GM06990 (cell line): ENCODE data around the gene TXNRD1.

Experiments used
- DNase-seq: peaks from one replicate; pipeline ENCODE4 v3.0.0-alpha.2; 2011; ENCODE audit not compliant: insufficient read length; ENCODE audit errors: extremely low read depth
- H3K27me3 ChIP-seq: replicated peaks from 2 replicates; pipeline ENCODE4 v1.6.0; 2011; ENCODE audit warnings: low read length; ENCODE audit not compliant: control insufficient read depth, insufficient read depth
- H3K36me3 ChIP-seq: 2 replicates; pipeline ENCODE4 v1.5.1; 2011; ENCODE audit warnings: low read length; ENCODE audit not compliant: control insufficient read depth, insufficient read depth
- H3K4me3 ChIP-seq: replicated peaks from 2 replicates; pipeline ENCODE4 v1.5.1; 2011; ENCODE audit warnings: low read depth, mild to moderate bottlenecking, control low read depth, low read length
- TF ChIP-seq, protein P1 (sequence below): IDR thresholded peaks from 2 replicates; pipeline ENCODE4 v1.5.1; 2011; ENCODE audit warnings: low read length, control low read depth, mild to moderate bottlenecking, inconsistent platforms; ENCODE audit not compliant: insufficient read depth, poor library complexity, severe bottlenecking

The TXNRD1 gene

DNA sequence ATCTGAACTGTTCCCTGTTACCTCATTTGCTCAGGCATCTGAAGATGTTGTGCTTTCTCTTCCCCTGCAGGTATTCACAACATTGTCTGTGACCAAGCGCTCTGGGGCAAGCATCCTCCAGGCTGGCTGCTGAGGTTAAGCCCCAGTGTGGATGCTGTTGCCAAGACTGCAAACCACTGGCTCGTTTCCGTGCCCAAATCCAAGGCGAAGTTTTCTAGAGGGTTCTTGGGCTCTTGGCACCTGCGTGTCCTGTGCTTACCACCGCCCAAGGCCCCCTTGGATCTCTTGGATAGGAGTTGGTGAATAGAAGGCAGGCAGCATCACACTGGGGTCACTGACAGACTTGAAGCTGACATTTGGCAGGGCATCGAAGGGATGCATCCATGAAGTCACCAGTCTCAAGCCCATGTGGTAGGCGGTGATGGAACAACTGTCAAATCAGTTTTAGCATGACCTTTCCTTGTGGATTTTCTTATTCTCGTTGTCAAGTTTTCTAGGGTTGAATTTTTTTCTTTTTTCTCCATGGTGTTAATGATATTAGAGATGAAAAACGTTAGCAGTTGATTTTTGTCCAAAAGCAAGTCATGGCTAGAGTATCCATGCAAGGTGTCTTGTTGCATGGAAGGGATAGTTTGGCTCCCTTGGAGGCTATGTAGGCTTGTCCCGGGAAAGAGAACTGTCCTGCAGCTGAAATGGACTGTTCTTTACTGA is 132.9 kb downstream of the TXNRD1 start:
- H3K4me3 ChIP-seq: no peak overlapping the region
- TF ChIP-seq, protein P1, sequence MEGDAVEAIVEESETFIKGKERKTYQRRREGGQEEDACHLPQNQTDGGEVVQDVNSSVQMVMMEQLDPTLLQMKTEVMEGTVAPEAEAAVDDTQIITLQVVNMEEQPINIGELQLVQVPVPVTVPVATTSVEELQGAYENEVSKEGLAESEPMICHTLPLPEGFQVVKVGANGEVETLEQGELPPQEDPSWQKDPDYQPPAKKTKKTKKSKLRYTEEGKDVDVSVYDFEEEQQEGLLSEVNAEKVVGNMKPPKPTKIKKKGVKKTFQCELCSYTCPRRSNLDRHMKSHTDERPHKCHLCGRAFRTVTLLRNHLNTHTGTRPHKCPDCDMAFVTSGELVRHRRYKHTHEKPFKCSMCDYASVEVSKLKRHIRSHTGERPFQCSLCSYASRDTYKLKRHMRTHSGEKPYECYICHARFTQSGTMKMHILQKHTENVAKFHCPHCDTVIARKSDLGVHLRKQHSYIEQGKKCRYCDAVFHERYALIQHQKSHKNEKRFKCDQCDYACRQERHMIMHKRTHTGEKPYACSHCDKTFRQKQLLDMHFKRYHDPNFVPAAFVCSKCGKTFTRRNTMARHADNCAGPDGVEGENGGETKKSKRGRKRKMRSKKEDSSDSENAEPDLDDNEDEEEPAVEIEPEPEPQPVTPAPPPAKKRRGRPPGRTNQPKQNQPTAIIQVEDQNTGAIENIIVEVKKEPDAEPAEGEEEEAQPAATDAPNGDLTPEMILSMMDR: no peak
- DNase-seq: no peak
- H3K27me3 ChIP-seq: no peaks in the 10 kb centered on the region
- peaks cover 13% of the 10 kb centered on the region for H3K36me3 ChIP-seq

DNA sequence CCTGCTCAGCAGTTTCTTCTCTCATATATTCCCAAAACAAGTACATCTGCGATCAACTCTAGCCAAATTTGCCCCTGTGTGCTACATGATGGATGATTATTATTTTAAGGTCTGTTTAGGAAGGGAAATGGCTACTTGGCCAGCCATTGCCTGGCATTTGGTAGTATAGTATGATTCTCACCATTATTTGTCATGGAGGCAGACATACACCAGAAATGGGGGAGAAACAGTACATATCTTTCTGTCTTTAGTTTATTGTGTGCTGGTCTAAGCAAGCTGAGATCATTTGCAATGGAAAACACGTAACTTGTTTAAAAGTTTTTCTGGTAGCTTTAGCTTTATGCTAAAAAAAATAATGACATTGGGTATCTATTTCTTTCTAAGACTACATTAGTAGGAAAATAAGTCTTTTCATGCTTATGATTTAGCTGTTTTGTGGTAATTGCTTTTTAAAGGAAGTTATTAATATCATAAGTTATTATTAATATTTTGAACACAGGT is 133.5 kb downstream of the TXNRD1 start:
- TF ChIP-seq, protein P1: no peak

DNA sequence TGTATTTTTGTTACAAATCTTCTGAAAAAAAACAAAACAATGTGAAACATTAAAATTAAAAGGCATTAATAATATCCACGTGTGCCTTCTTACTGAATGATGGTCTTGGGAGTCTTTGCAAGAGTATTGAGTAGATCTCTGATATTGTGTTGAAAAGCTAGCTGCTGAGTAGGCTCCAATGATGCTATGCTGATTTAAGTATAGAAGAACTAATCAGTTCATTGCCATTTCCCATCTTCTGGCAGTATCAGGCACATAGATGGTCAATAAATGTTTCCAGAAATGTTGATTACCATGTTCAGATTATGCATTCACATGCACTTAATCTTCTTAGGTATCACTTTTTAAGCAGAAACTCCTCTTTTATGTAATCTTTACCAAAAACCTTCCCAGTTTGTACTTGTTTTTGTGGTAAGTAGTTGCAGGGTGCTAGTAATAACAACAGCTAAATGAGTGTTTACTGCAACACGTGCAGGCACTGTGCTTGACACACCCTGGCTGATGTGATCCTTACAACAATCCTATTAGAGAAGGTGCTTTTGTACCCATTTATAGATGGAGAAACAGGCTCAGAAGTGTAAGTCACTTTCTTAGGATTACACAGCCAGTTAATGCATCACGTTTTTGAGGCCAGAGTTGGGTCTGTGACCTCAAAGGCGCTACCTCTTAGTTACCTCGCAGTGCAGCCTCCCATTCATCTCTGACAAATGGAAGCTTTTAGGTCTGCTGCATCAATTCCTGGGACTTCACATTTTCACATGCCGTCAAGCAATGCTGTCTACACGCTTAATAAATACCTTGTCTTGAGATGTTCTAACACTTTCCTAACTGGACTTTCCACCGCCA is 134.9 kb downstream of the TXNRD1 start:
- TF ChIP-seq, protein P1: no peak
- H3K4me3 ChIP-seq: no peak overlapping the region
- H3K27me3 ChIP-seq: no peaks in the 10 kb centered on the region
- DNase-seq: no peak
- H3K36me3 ChIP-seq: peaks cover 13% of the 10 kb centered on the region

More for the DNA sequence above, 133.5 kb downstream of the TXNRD1 start:
- Histone ChIP-seq H3K27me3 (no peaks in the 10 kb centered on the region), H3K36me3 (peaks cover 13% of the 10 kb centered on the region), H3K4me3 (no peak overlapping the region)
- no peak for DNase-seq

DNA sequence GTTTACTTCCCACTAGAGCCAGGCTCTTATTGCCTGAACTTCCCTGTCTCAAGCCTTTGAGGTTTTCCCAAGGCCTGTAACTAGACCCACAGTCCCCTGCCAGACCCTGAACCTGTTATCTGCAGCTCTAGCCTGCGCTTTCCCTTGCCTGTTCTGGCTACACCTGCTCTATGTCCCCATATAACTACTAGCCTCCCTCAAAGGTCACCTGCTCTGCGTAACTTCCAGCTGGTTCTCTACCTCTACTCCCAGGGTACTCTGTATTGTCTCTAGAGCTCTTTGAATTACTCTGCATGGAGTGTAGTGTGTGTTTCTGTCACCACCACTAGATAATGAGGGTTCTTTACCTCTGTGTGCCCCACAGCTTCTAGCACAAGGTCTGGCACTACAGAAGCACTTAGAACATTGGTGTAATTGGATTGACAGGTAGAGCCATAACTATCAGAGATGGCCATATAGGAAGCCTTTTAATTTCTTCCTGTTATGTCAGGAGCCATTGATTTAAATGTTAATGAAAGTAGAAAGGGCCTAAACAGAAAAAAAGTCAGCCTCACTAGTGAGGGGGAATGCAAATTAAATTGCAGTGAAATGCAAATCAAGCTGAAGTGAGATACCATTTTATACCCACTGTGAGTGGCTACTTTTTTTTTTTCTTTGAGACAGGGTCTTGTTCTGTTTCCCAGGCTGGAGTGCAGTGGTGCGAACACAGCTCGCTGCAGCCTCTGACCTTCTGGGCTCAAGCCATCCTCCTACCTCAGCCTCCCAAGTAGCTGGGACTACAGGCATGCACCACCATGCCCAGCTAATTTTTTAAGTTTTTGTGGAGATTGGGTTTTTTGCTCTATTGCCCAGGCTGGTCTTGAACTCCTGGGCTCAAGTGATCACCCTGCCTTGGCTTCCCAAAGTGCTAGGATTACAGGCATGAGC is 135.7 kb downstream of the TXNRD1 start:
- H3K27me3 ChIP-seq: no peaks in the 10 kb centered on the region
- H3K36me3 ChIP-seq: peaks cover 13% of the 10 kb centered on the region
- TF ChIP-seq, protein P1: no peak
- H3K4me3 ChIP-seq: no peak overlapping the region
- no peak for DNase-seq

DNA sequence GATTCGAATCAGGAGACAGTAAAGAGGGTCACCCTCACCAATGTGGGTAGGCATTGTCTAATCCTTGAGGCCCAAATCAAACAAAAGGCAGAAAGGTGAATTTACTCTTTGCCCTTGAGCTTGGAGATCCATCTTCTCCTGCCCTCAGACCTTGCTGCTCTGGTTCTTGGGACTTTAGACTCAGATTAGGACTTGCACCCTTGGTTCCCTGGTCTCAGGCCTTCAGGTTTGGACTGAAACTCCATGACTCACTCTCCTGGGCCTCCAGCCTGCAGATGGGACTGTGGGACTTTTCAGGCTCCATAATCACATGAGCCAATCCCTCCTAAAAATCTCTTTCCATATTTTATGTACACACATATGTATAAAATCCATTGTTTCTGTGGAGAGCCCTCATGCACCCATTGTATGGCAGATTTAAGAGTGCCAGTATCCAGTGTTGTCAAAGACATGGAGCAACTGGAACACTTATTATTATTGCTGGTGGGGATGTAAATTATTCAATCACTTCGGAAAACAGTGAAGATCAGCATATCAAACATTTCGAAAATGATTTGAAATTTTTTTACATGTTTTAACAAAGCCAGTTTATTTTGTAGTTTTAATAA is 136.6 kb downstream of the TXNRD1 start:
- DNase-seq: no peak
- Histone ChIP-seq H3K36me3 (peaks cover 13% of the 10 kb centered on the region), H3K4me3 (no peak overlapping the region), H3K27me3 (no peaks in the 10 kb centered on the region)
- TF ChIP-seq, protein P1: no peak
